NB4 (cell line): ENCODE results near the gene DLGAP4.
A peak's percentile ranks its signal among the peaks of the same experiment; 100 is the strongest.

Source experiments
- DNase-seq: peaks from one replicate; pipeline ENCODE4 v3.0.0; 2010; ENCODE audit warnings: low read depth
- H3K4me3 ChIP-seq: one replicate; pipeline ENCODE4 v1.5.1; 2011; ENCODE audit warnings: mild to moderate bottlenecking, low read depth, low read length, moderate library complexity
- MYC ChIP-seq: IDR thresholded peaks from 2 replicates; pipeline ENCODE4 v1.6.1; 2011; ENCODE audit warnings: low read depth, low read length
- POLR2A ChIP-seq: IDR thresholded peaks from 2 replicates; pipeline ENCODE4 v1.6.1; 2011; ENCODE audit warnings: mild to moderate bottlenecking; ENCODE audit not compliant: insufficient read length; ENCODE audit errors: extremely low read depth
- TF ChIP-seq, protein P1 (sequence below): IDR thresholded peaks from one replicate; pipeline ENCODE4 v1.5.1; 2012; ENCODE audit warnings: low read depth, low read length
- TF ChIP-seq, protein P2 (sequence below): IDR thresholded peaks from 2 replicates; pipeline ENCODE4 v1.6.1; 2011; ENCODE audit warnings: low read depth, low read length

The DLGAP4 gene

DNA sequence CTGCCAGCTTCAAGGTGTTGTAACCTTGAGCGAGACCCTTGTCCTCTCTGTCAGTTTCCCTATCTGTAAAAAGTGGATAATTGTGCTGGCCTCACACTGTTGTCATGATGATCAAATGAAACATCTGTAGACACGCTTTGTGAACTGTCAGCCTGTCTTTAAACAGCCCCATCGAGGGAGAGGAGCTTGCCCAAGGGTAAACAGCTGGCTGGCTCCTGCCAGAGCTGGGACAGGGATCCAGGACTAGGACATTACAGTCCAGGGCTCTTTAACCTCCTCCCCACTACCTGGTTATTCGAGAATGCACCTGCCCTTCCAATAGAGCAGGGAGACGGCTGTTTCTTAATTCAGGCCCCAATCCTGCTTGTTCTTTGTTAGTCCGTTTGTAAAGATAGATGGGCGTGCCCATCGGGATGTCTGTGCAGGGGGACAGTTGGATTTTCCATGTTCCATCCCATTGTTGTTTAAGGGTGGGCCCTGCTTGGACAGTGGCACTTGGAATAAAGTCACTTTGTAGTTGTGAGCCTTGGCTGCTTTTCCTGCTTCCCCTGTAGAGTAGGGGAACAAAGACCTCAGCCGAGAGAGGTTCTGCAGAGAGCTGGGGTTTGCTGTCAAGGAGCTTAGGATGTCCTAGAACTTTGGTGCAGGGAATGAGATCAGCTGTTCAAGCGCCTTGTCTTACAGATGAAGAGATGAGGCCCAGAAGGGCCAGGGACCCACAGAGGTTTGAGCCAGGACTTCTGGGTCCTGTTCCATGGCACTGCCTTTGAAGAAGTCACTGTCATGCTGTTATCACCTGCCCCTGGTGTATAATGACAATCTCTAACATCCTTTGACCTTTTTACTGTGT, 157.3 kb downstream of the DLGAP4 start:
- TF ChIP-seq, protein P1, sequence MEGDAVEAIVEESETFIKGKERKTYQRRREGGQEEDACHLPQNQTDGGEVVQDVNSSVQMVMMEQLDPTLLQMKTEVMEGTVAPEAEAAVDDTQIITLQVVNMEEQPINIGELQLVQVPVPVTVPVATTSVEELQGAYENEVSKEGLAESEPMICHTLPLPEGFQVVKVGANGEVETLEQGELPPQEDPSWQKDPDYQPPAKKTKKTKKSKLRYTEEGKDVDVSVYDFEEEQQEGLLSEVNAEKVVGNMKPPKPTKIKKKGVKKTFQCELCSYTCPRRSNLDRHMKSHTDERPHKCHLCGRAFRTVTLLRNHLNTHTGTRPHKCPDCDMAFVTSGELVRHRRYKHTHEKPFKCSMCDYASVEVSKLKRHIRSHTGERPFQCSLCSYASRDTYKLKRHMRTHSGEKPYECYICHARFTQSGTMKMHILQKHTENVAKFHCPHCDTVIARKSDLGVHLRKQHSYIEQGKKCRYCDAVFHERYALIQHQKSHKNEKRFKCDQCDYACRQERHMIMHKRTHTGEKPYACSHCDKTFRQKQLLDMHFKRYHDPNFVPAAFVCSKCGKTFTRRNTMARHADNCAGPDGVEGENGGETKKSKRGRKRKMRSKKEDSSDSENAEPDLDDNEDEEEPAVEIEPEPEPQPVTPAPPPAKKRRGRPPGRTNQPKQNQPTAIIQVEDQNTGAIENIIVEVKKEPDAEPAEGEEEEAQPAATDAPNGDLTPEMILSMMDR: no peak
- no peak for TF ChIP-seq POLR2A
- TF ChIP-seq MYC: no peak
- TF ChIP-seq, protein P2, sequence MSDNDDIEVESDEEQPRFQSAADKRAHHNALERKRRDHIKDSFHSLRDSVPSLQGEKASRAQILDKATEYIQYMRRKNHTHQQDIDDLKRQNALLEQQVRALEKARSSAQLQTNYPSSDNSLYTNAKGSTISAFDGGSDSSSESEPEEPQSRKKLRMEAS: no peak
- peak overlapping the region; percentile 68 for H3K4me3 ChIP-seq
- DNase-seq: no peak

DNA sequence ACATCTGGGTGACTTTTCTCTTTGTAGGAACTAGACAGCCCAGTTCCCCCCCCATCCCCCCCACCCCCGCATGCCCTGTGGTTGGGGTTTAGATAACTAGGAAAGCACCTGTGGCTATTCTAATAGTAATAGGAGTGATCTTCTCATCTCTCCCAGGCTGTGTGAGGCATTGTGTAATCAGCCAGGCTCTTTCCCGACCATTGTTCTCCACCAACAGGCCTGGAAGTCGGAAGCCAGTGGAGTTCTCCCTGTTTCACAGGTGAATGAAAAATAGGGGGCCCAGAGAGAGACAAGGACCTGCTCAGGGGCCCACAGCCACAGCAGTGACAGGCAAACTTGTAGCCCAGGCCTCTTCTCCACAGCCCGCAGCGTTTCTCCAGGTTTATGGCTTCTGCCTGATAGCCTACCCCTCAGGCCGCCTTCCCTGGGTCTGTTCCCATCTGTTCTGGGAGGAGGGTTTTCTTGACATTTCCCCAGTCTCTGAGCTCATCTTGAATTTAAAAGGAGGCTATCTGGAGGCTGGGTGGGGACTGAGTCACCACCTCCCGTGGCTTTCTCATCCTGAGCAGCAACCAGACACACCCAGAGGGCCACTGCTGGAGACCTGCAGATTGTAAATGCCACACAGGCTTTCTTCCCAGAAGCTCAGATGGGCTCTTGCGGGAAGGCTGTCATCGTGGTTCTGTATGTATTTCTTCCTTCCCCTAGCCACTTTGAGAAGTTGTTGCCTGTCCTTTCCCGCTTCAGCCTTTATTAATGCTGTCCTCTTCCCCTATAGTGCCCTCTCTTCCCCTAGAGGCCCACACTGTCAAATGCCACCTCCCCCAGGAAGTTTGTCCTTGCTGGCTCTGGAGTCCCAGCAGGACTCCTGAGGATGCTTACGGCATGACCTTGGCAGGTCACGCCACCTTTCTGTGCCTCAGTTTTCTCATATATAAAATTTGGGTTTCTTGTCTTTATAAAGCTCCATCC, 159.3 kb downstream of the DLGAP4 start:
- no peak overlapping the region for H3K4me3 ChIP-seq
- DNase-seq: peak; percentile 81
- TF ChIP-seq, protein P1: no peak
- TF ChIP-seq, protein P2: no peak
- TF ChIP-seq MYC (no peak), POLR2A (no peak)

DNA sequence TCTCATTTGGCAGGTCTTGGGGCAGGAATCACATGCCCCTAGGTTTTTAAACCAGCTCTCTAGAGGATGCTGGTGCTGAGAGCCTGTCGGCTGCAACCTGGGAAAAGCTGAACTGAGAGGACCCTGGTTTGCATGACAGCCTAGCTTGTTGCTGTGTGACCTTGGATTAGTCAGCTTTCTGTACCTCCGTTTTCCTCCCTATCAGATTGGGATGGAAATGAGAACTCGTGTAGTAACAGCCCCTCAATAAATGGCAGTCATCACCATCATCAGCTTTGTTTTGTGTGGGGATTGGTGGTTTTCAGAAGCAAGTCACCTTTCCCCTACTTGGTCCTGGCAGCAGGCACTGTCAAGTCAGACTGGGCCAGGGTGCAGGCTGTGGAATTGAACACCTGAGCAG, 159.9 kb downstream of the DLGAP4 start:
- DNase-seq: no peak
- TF ChIP-seq POLR2A (no peak), MYC (no peak)
- TF ChIP-seq, protein P1: no peak
- TF ChIP-seq, protein P2: no peak
- H3K4me3 ChIP-seq: no peak overlapping the region

DNA sequence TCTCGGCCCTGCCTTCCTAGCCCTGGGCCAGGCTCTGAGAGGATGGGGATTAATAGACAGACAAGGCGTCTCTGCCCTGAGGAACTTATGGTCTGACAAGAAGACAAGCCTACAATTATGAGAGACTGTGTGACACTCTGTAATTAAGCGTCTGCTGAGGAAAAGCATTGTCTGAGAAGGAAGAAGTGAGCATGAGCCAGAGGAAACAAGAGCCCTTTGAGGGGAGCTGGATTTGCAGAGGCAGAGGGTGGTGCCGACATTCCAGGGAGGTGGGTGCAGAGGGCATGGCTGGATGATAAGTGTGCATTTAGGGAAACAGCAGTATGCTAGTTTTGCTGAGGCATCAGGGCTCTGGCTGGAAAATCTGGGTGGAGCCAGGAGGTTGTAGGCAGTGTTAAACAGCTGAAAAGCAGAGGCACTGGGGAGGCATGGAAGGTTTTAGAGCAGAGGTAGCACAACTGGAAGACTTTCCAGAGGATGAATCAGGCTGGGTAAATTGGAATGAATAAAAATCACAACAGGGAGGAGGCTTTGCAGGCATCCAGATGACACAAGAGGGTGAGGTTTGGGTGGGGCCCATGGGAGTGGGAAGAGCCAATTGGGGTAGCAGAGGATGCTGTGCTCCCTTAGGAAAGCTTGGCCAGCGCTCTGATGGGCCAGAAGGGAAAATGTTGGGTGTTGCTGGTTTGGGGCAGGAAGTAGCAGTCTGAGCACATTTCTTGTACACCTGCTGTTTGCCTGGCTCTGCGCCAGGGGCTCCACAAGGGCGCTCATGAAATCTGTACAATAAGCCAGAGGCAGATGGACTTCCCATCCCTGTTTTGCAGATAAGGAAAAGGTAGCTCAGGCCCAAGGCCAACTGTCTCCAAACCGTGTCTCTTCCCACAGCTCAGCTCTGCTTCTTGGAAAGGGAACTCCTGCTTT, 161.2 kb downstream of the DLGAP4 start:
- TF ChIP-seq MYC (no peak), POLR2A (no peak)
- TF ChIP-seq, protein P2: no peak
- TF ChIP-seq, protein P1: no peak
- no peak overlapping the region for H3K4me3 ChIP-seq
- no peak for DNase-seq
